ENCODE measurements around the gene SAG. TPM values are rescaled to one million over a fixed set of nuclear protein-coding genes. Genes with fewer than 3 reads are reported as not detected.
"Not testable (repeated sequence)": the region's sequence is repeated elsewhere in the genome, so short reads cannot be mapped to it uniquely, and the experiment has no call there.

The SAG gene
- total and polyA plus RNA-seq, 5 donors = not detected

DNA sequence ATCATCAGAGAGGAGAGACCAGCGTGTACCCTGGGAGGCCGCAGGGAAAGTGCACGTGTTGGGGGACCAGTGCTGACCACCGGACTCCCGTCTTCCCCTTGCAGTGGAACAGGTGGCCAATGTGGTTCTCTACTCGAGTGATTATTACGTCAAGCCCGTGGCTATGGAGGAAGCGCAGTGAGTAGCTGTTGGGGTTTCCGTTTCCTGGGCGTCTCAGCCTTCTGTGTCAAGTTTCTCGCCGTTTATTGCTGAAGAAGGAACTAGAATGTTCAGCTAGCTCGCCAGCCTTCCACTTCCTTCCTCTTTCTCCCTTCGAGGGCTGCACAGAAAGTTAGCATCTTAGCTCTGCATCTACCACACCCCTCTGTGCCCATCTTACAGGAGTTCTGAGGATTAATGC lies 23.9 kb downstream of the SAG start:
- Histone ChIP-seq H3K4me1 (ENCODE audit: control insufficient read depth, insufficient read depth, low read length) (no peaks in the 10 kb centered on the region), H3K9me3 (ENCODE audit: control insufficient read depth, low read length) (no peaks in the 10 kb centered on the region), H3K27me3 (ENCODE audit: control insufficient read depth, insufficient read depth) (no peaks in the 10 kb centered on the region), H3K4me3 (ENCODE audit: low read length) (no peak overlapping the region), H3K27ac (ENCODE audit: low read length) (no peak overlapping the region)
- ATAC-seq = peak; percentile 29 to 58
- intact Hi-C loops (cut with DNase I) = no loop called here
- WGBS = 72% methylated on average over 15 of the region's 15 CpGs
- peak; percentile 43 to 74 (median 65) for DNase-seq

DNA sequence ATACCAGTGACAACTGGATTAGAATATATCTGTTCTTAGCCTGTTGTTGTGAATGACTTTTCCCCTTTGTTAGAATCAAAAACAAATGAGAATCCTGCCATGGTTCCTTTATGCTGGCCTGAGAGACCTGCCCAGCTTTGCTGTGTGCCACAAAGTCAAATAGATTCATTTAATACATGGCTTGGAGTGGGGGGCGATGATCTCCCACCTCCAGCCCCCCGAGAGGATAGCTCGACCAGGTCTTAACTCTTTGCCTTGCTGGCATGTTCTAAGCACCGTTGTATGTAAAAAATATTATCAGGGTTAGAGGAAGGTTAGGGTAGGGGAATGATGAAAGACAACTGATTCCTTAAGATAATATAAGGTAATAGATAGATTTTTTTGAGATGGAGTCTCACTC lies 24.5 kb downstream of the SAG start:
- H3K27me3 ChIP-seq (ENCODE audit: control insufficient read depth, insufficient read depth) = no peaks in the 10 kb centered on the region
- 82% methylated on average over 4 of the region's 4 CpGs for WGBS
- no peak overlapping the region for H3K27ac ChIP-seq (ENCODE audit: low read length)
- H3K9me3 ChIP-seq (ENCODE audit: control insufficient read depth, low read length) = no peaks in the 10 kb centered on the region
- intact Hi-C loops (cut with DNase I) = no loop called here
- ATAC-seq (no peak), DNase-seq (no peak)
- no peak overlapping the region for H3K4me3 ChIP-seq (ENCODE audit: low read length)
- H3K4me1 ChIP-seq (ENCODE audit: control insufficient read depth, insufficient read depth, low read length) = no peaks in the 10 kb centered on the region

DNA sequence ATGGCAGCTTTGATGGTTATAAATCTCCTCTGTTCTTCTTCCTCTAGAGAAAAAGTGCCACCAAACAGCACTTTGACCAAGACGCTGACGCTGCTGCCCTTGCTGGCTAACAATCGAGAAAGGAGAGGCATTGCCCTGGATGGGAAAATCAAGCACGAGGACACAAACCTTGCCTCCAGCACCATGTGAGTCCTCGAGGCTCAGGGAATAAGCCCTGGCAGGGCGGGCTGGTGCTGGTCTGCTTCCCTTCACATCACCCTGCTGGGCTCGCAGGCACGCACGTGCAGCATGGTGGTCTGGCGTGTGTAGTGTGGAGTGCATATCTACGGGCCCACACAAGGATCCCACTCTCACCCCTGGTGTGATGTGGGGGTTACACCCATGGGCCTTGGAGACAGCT lies 27.3 kb downstream of the SAG start:
- Histone ChIP-seq H3K27me3 (ENCODE audit: control insufficient read depth, insufficient read depth) (no peaks in the 10 kb centered on the region), H3K4me1 (ENCODE audit: control insufficient read depth, insufficient read depth, low read length) (no peaks in the 10 kb centered on the region), H3K9me3 (ENCODE audit: control insufficient read depth, low read length) (no peaks in the 10 kb centered on the region), H3K4me3 (ENCODE audit: low read length) (no peak overlapping the region), H3K27ac (ENCODE audit: low read length) (no peak overlapping the region)
- no peak for DNase-seq
- no peak for ATAC-seq
- 90% methylated on average over 11 of the region's 11 CpGs for WGBS
- intact Hi-C loops (cut with DNase I) = no loop called here

DNA sequence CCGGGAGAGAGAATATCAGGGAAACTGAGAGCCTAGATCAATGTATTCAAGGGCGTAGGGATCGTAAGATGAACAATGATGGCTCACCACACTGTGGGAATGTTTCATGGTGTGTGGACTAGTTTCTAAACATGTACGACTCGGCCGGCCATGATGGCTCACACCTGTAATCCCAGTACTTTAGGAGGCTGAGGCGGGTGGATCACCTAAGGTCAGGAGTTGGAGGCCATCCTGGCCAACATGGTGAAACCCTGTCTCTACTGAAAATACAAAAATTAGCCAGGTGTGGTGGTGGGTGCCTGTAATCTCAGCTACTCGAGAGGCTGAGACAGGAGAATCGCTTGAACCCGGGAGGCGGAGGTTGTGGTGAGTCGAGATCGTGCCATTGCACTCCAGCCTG lies 28.5 kb downstream of the SAG start:
- H3K9me3 ChIP-seq (ENCODE audit: control insufficient read depth, low read length); H3K27me3 ChIP-seq (ENCODE audit: control insufficient read depth, insufficient read depth); intact Hi-C loops (cut with DNase I); H3K27ac ChIP-seq (ENCODE audit: low read length); DNase-seq; H3K4me3 ChIP-seq (ENCODE audit: low read length); ATAC-seq; H3K4me1 ChIP-seq (ENCODE audit: control insufficient read depth, insufficient read depth, low read length): not testable (repeated sequence)
- 93% methylated on average over 13 of the region's 13 CpGs for WGBS

DNA sequence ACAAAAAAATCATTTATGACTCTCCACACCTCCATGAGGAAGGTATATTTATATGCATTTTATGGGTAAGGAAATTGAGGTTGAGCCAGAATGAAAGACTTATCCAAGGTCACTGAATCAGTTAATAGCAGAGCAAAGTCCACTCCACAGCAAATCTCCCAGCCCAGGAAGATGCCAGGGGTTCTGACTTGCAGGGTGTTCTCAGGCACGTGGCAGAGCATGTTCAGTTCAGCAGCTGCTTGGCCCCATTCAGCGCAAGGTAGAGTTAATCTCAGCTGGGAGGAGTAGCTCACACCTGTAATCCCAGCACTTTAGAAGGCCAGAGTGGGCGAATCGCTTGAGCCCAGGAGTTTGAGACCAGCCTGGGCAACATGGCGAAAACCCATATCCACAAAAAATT lies 28.9 kb downstream of the SAG start:
- 93% methylated on average over 5 of the region's 5 CpGs for WGBS
- H3K4me3 ChIP-seq (ENCODE audit: low read length) = no peak overlapping the region
- DNase-seq (no peak), ATAC-seq (no peak)
- H3K4me1 ChIP-seq (ENCODE audit: control insufficient read depth, insufficient read depth, low read length) = no peaks in the 10 kb centered on the region
- no peak overlapping the region for H3K27ac ChIP-seq (ENCODE audit: low read length)
- intact Hi-C loops (cut with DNase I) = no loop called here
- no peaks in the 10 kb centered on the region for H3K27me3 ChIP-seq (ENCODE audit: control insufficient read depth, insufficient read depth)
- no peaks in the 10 kb centered on the region for H3K9me3 ChIP-seq (ENCODE audit: control insufficient read depth, low read length)

DNA sequence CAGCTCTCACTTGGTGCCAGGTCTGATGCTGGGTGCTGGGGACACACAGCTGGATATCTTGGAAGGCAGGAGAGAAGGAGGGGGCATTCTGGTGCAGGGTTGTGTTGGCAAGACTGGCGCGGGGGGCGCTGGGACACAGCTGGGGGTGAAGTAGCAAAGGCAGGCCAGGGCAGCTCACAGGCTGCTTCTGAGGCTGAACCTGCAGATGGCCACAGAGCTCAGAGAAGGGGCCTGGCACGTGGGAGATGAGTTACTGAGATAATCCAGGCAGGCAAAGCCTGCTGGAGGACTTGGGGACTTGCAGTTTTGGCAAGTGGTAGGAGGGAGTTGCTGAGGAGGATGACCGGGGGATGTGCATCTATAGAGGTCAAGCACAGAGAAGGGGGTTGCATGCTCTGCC lies 30.4 kb downstream of the SAG start:
- 71% methylated on average over 5 of the region's 5 CpGs for WGBS

DNA sequence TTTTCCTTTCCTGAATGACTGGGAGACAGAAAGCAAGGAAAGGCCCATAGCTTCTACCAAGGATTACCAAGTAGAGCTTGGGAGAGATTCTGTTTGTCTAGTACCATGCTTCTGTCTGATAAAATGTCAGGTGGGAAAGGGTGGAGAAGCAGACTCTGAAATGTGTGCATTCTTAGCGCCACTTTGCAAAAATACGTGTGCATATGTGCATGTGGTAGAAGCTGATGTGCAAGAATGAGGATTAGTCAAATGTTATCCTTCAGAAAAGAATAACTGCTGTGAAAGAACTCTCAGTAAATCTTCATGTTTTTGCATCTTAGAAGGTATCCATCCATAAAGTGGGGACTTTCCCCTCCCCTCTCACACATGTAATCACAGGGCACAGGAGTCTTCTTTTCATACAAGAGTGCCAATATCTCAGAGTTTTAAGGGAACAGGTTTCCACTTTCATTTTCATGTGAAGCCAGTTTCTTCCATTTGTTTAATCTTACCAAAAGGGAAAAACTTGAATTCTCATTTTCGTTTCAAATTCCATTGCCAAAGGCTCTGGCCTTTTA lies 31.3 kb downstream of the SAG start:
- no peaks in the 10 kb centered on the region for H3K4me1 ChIP-seq (ENCODE audit: control insufficient read depth, insufficient read depth, low read length)
- ATAC-seq (no peak), DNase-seq (no peak)
- no peaks in the 10 kb centered on the region for H3K27me3 ChIP-seq (ENCODE audit: control insufficient read depth, insufficient read depth)
- no peaks in the 10 kb centered on the region for H3K9me3 ChIP-seq (ENCODE audit: control insufficient read depth, low read length)
- WGBS = 87% methylated on average over 3 of the region's 3 CpGs
- H3K4me3 ChIP-seq (ENCODE audit: low read length) = no peak overlapping the region
- no peak overlapping the region for H3K27ac ChIP-seq (ENCODE audit: low read length)
- intact Hi-C loops (cut with DNase I) = no loop called here

More for the DNA sequence above, 30.4 kb downstream of the SAG start:
- no peak overlapping the region for H3K27ac ChIP-seq (ENCODE audit: low read length)
- no peak overlapping the region for H3K4me3 ChIP-seq (ENCODE audit: low read length)
- H3K4me1 ChIP-seq (ENCODE audit: control insufficient read depth, insufficient read depth, low read length) = no peaks in the 10 kb centered on the region
- intact Hi-C loops (cut with DNase I) = no loop called here
- ATAC-seq (no peak), DNase-seq (no peak)
- H3K9me3 ChIP-seq (ENCODE audit: control insufficient read depth, low read length) = no peaks in the 10 kb centered on the region
- H3K27me3 ChIP-seq (ENCODE audit: control insufficient read depth, insufficient read depth) = no peaks in the 10 kb centered on the region

DNA sequence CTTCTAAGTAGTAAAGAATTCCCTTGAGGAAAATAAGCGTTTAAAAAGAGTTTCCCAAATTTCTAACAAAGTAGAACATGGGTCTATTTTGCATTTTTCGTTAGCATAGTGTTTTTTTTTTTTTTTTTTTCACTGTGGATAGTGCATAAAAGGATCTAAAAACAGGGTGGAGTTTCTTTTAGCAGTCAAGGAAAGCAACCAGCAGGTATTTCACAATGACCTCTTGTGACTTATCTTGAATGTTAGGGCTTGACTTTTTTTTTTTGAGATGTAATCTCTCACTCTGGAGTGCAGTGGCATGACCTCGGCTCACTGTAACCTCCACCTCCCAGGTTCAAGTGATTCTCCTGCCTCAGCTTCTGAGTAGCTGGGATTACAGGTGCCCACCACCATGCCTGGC lies 31.8 kb downstream of the SAG start:
- DNase-seq = no peak
- 65% methylated on average over 3 of the region's 3 CpGs for WGBS
- intact Hi-C loops (cut with DNase I) = no loop called here
- no peaks in the 10 kb centered on the region for H3K4me1 ChIP-seq (ENCODE audit: control insufficient read depth, insufficient read depth, low read length)
- H3K4me3 ChIP-seq (ENCODE audit: low read length) = no peak overlapping the region
- no peak overlapping the region for H3K27ac ChIP-seq (ENCODE audit: low read length)
- H3K27me3 ChIP-seq (ENCODE audit: control insufficient read depth, insufficient read depth) = no peaks in the 10 kb centered on the region
- ATAC-seq = no peak
- H3K9me3 ChIP-seq (ENCODE audit: control insufficient read depth, low read length) = no peaks in the 10 kb centered on the region

DNA sequence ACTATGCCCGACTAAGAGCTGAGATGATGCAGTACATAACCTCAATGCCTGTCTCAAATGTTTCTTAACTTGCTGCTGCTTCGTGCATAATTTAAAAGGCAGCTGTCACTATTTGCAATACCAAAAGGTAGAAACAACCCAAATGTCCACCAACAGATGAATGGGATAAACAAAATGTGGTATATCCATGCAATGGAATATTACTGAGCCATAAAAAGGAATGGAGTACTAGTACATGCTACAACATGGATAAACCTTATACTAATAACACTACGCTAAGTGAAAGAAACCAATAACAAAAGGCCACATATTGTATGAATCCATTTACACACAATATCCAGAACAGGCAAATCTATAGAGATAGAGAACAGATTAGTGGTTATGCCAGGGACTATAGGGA lies 33.7 kb downstream of the SAG start:
- Histone ChIP-seq H3K27me3 (ENCODE audit: control insufficient read depth, insufficient read depth) (no peaks in the 10 kb centered on the region), H3K27ac (ENCODE audit: low read length) (no peak overlapping the region), H3K4me3 (ENCODE audit: low read length) (no peak overlapping the region), H3K9me3 (ENCODE audit: control insufficient read depth, low read length) (no peaks in the 10 kb centered on the region), H3K4me1 (ENCODE audit: control insufficient read depth, insufficient read depth, low read length) (no peaks in the 10 kb centered on the region)
- ATAC-seq = no peak
- DNase-seq = no peak
- WGBS = 97% methylated on average over 3 of the region's 3 CpGs
- intact Hi-C loops (cut with DNase I) = no loop called here

DNA sequence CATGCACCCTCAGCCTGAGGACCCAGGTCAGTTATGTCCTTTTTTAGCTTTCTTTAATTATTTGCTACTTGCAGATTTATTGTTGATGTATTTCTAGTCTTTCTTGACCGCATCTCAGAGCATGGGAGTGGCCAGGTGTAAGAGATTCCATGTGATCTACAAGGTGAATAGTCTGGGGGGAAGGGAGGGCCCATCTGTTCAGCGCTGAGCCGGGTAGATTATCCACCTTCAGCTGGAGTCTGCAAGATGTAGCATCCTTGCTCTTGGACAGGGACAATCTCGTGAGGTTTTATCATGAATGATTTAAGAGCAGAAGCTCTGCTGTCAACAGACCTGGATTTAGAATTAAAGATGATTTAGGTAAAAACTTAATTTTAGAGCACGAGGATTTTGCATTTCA lies 34.7 kb downstream of the SAG start:
- Histone ChIP-seq H3K4me1 (ENCODE audit: control insufficient read depth, insufficient read depth, low read length) (no peaks in the 10 kb centered on the region), H3K27me3 (ENCODE audit: control insufficient read depth, insufficient read depth) (no peaks in the 10 kb centered on the region), H3K27ac (ENCODE audit: low read length) (no peak overlapping the region), H3K9me3 (ENCODE audit: control insufficient read depth, low read length) (no peaks in the 10 kb centered on the region), H3K4me3 (ENCODE audit: low read length) (no peak overlapping the region)
- 81% methylated on average over 5 of the region's 5 CpGs for WGBS
- ATAC-seq = no peak
- no peak for DNase-seq
- intact Hi-C loops (cut with DNase I) = no loop called here

DNA sequence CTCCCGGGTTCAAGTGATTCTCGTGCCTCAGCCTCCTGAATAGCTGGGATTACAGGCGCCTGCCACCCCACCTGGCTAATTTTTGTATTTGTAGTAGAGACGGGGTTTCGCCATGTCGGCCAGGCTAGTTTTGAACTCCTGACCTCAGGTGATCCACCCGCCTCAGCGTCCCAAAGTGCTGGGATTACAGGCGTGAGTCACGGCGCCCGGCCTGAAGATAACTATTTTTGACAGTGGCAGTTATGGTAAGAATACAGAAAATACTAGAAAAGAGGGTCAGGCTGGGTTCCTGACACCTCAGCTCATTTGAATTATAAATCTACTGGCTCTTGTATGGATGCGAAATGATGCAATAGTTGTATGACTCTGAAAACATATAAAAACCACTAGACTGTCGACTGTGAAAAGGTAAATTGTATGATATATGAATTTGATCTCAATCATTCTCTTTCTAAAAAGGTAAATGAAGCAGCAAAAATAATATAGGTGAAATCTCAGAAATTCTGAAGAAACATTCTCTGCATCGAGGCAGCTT lies 35.6 kb downstream of the SAG start:
- 91% methylated on average over 15 of the region's 15 CpGs for WGBS

DNA sequence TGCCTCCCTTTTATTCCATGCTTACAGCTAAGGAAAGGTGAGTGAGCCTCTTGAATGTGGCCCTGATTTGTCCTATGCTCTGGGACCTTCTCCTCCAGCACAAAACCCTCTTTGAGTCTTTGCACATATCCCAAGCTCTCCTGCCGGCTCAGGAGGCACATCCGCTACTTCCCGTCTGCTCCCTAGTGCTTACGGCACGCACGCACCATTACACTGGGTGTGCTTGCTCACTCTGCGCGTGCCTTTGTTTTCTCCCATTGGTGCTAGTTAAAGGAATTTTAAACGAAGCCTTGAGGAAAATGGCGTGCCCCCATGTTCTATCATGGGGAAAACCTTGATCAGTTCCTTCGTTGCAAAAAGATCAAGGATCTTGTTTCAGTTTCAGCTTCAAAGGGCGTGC lies 38.8 kb downstream of the SAG start:
- no peaks in the 10 kb centered on the region for H3K4me1 ChIP-seq (ENCODE audit: control insufficient read depth, insufficient read depth, low read length)
- intact Hi-C loops (cut with DNase I) = no loop called here
- H3K27me3 ChIP-seq (ENCODE audit: control insufficient read depth, insufficient read depth) = no peaks in the 10 kb centered on the region
- H3K27ac ChIP-seq (ENCODE audit: low read length) = no peak overlapping the region
- no peak overlapping the region for H3K4me3 ChIP-seq (ENCODE audit: low read length)
- DNase-seq (no peak), ATAC-seq (no peak)
- WGBS = 93% methylated on average over 12 of the region's 12 CpGs
- no peaks in the 10 kb centered on the region for H3K9me3 ChIP-seq (ENCODE audit: control insufficient read depth, low read length)

More for the DNA sequence above, 35.6 kb downstream of the SAG start:
- H3K27me3 ChIP-seq (ENCODE audit: control insufficient read depth, insufficient read depth) = no peaks in the 10 kb centered on the region
- DNase-seq (no peak), ATAC-seq (no peak)
- H3K9me3 ChIP-seq (ENCODE audit: control insufficient read depth, low read length) = no peaks in the 10 kb centered on the region
- intact Hi-C loops (cut with DNase I) = no loop called here
- no peak overlapping the region for H3K4me3 ChIP-seq (ENCODE audit: low read length)
- H3K4me1 ChIP-seq (ENCODE audit: control insufficient read depth, insufficient read depth, low read length) = no peaks in the 10 kb centered on the region
- no peak overlapping the region for H3K27ac ChIP-seq (ENCODE audit: low read length)
